HG03439 (cell line): ENCODE results near the gene WAS.

Experiments
- ATAC-seq: cut with Tn5 transposase; IDR thresholded peaks from one replicate; pipeline ENCODE4 v1.9.1; 2021; ENCODE audit warnings: mild to moderate bottlenecking, moderate library complexity; ENCODE audit not compliant: unreplicated experiment

WAS gene

GRCh38 chrX:48711162-48711928, 27.7 kb downstream of the WAS start:
- no peak for ATAC-seq

DNA sequence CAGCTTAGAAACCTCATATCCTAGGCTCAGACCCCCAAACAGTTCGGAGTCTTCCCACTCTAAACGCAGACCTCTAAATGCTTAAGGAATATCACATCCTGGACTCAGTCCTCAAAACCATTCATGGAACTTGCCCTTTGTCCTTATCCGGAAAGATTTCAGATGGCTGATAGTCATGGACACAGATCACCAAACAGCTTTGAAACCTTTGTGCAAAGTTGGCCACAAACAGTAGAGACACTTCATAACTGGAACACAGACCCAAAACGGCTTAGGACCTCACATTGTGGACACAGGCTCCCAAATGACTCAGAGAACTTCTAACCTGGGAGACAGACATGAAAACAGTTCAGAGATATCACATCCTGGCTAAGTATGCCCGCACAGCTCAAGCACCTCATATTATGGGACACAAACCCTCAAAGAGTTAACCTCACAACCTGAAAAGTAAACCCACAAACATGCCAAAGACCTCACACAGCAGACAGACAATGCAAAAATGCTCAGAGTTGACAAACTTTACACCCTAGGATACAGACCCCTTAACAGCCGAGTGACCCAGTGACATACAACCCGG, 28.4 kb downstream of the WAS start:
- no peak for ATAC-seq

GRCh38 chrX:48713847-48714246, 30.2 kb downstream of the WAS start:
- ATAC-seq: no peak

DNA sequence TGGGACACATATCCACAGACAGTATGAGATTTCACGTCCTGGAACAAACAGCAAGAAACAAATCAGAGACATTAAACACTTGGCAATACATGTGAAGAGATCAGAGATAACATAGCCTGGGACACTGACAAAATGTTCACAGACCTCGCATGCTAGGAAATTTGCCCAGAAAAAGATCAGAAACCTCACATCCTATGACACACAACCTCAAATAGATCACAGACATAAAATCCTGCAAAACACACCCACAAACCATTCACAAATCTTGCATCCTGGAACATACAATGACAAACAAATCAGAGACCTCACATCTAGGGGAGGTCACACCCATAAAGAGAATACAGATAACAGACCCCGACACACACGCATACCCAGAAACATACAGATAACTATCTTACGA, 31.0 kb downstream of the WAS start:
- ATAC-seq: no peak

DNA sequence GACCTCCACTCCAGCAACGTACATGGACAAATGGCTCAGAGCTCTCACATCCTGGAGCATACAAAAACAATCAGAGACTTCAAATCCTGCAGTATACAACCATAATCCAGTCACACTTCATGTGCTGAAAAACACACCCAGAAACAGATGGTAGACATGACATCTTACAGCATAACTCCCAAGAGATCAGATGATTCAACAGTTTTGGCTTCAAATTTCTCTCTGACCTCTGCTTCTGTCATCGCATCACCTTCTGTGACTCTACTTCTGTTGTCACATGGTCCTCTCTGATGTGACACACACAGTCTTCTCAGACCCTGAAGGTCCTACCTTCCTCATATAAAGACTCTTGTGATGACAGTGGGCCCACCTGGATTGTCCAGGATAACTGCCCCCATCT, 31.5 kb downstream of the WAS start:
- ATAC-seq: no peak

DNA sequence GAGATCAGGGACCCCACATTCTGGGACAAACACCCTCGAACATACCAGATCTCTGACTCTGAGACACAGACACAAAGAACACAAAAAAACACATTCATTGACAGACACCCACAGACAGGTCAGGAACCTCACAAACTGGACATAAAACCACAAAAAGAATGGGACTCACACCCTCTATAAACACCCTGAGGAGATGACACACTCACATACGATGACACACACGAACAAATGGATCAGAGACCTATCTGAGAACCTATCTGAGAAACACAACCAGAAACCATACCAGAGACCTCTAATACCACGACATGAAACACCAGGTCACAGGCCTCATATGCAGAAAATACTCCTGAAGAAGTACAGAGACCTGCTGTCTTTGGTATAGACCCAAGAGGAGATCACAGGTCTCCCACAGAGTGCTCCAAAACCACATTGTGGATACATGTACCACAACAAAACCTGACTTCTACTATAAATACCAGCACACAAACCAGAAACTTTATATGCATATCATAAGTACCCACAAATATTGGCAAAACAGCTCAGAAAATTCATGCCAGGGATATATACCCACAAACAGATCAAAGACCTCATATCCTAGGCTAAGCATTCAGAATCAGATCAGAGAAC, 32.4 kb downstream of the WAS start:
- ATAC-seq: no peak

- no peak for ATAC-seq
Measured at GRCh38 chrX:48719958-48720357, 36.4 kb downstream of the WAS start.

- ATAC-seq: no peak
Measured at GRCh38 chrX:48720577-48721250, 37.1 kb downstream of the WAS start.

- no peak for ATAC-seq
Measured at GRCh38 chrX:48721916-48722315, 38.3 kb downstream of the WAS start.

- ATAC-seq: no peak
Measured at GRCh38 chrX:48726596-48726995, 43.0 kb downstream of the WAS start.

- no peak for ATAC-seq
Measured at GRCh38 chrX:48728653-48729052, 45.1 kb downstream of the WAS start.

DNA sequence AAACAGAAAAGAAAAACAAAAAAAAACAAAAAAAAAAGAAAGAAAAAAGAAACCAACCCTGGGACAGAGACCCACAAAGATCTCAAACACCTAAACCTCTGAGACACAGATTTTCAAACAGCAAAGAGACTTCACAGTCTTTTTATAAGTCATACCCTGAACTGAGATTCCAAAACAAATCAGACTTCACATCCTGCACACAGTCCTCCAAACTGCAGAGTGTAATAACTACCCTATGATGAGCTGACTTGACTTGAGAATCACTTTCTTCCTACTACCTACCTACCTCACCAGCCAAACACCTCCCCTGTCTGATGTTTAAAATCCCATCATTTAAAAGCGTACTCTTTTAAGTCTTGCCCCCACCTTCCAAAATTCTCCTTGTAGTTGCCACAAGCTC, 52.7 kb downstream of the WAS start:
- ATAC-seq: no peak

DNA sequence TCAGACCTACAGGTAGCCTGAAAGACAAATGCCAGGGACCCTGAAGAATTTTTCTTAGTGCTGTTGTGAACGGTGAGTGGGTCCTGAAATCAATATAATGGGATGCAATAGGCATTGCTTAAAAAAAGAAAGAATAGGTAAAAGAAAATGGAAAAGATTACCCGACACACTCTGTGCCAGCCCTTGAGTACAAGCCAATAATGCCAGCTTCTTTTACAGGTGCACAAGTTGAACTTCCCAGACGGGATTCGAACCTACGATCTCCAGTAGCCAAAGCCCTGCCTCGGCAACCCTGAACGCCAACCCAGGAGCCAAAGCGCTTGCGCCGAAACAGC, 53.2 kb downstream of the WAS start:
- ATAC-seq: no peak

DNA sequence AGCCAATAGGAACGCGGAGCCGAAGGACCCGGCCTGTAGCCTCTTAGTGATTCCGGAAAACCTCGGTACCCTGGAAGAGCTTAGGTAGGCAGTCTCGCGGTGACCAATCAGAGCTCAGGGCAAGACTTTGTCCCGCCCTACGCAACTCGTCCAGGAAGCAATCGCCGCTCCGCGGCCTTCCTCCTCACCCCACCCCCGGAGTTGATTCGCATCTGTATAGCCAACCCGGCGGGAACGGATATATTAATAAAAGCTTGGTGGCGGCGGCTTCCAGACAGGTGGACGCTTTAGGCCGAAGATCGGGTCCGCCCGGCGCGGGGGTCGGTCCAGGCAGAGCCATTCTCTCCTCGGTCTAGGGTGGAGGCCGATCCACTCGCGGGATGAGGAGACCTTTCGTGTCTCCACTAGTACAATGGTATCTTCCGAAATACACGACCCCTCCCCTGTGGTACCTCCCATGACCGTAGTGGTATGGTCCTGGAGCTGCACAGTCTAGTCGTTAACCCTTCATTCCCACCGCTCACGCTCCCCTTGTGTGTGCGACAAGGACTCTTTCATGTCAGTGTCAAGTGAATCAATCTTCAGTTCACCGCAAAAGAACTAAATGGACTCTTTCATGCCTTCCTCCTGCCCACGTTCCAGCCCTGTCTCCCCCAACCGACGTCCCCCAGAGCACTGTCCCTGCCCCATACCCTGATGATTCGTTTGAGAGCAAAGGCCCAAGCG, 53.8 kb downstream of the WAS start:
- peak; percentile 97 for ATAC-seq

GRCh38 chrX:48737940-48738339, 54.3 kb downstream of the WAS start:
- ATAC-seq: no peak
